Glomerular visceral epithelial cell (primary cell): ENCODE data around the gene ATN1.
"Not testable (repeated sequence)": the region's sequence is repeated elsewhere in the genome, so short reads cannot be mapped to it uniquely, and the experiment has no call there.

Experiments used
- DNase-seq: peaks from one replicate; pipeline ENCODE4 v3.0.0-alpha.2; 2016; ENCODE audit errors: extremely low spot score

Gene ATN1

GRCh38 chr12:6904280-6905276, 23.2 kb upstream of the ATN1 start, which contains the start of gene LRRC23:
Gene LRRC23, plus strand, starts transcription at chr12:6904822. Its CDS starts 812 bp downstream, at chr12:6905634.
- peak; percentile 93 for DNase-seq

GRCh38 chr12:6905414-6906040, 22.2 kb upstream of the ATN1 start:
- DNase-seq: no peak

- DNase-seq: not testable (repeated sequence)
Observed at GRCh38 chr12:6908141-6908540, 19.6 kb upstream of the ATN1 start.

GRCh38 chr12:6909421-6910145, 18.2 kb upstream of the ATN1 start:
- no peak for DNase-seq

- no peak for DNase-seq
Observed at GRCh38 chr12:6912164-6912935, 15.4 kb upstream of the ATN1 start.

GRCh38 chr12:6914246-6914946, 13.4 kb upstream of the ATN1 start, which contains the start of gene ENO2:
Gene ENO2, plus strand, starts transcription at chr12:6914580. Its CDS starts 1,253 bp downstream, at chr12:6915833.
- DNase-seq: peak; percentile 65

- no peak for DNase-seq
Observed at GRCh38 chr12:6914947-6915788, 12.6 kb upstream of the ATN1 start.

GRCh38 chr12:6915789-6916285, 11.9 kb upstream of the ATN1 start:
- DNase-seq: no peak

- DNase-seq: no peak
Observed at GRCh38 chr12:6916426-6917200, 11.1 kb upstream of the ATN1 start.

- peak; percentile 71 for DNase-seq
Observed at GRCh38 chr12:6917491-6918231, 10.1 kb upstream of the ATN1 start.

- DNase-seq: no peak
Observed at GRCh38 chr12:6919588-6919987, 8.2 kb upstream of the ATN1 start.

- no peak for DNase-seq
Observed at GRCh38 chr12:6921539-6921938, 6.2 kb upstream of the ATN1 start.

GRCh38 chr12:6921996-6922946, 5.5 kb upstream of the ATN1 start:
- no peak for DNase-seq

- DNase-seq: no peak
Observed at GRCh38 chr12:6923003-6923732, 4.6 kb upstream of the ATN1 start.

- no peak for DNase-seq
Observed at GRCh38 chr12:6923851-6924250, 3.9 kb upstream of the ATN1 start.

GRCh38 chr12:6925239-6925539, 2.6 kb upstream of the ATN1 start:
- no peak for DNase-seq
